HCT116 (cell line): ENCODE results near the gene CNPY4. TPM values are rescaled to one million over a fixed set of nuclear protein-coding genes. Genes with fewer than 3 reads are reported as not detected.

ENCODE experiments used
- ATAC-seq: fragments of 200-7000 bp; cut with Tn5 transposase; 2 replicates; pipeline ENCODE4 v1.9.1; 2020; ENCODE audit warnings: mild to moderate bottlenecking, moderate library complexity
- BruUV-seq: library from RNA; stranded (reverse); fragments of 400-500 nt; replicated peaks from 2 replicates; lab custom pipeline; 2021; lab: Mats Ljungman, UMichigan
- CTCF ChIA-PET: fragments of 300-600 bp; sonication (Branson Sonifier 250); formaldehyde crosslinking; loops from one replicate; lab custom pipeline; 2021; ENCODE audit warnings: antibody characterized with exemption; lab: Charles Lee
- POLR2A ChIA-PET: fragments of 300-600, 350-600 bp; sonication (Branson Sonifier 250); formaldehyde crosslinking; loops from one replicate; lab custom pipeline; 2021; ENCODE audit warnings: antibody characterized with exemption; lab: Charles Lee
- RAD21 ChIA-PET, 2 experiments: fragments of 300-600 bp; sonication (Branson Sonifier 250); formaldehyde crosslinking; loops; one replicate each; lab custom pipeline; 2023; ENCODE audit warnings: low total read pairs in 2 of 2; ENCODE audit not compliant: uncharacterized antibody in 2 of 2, unreplicated experiment in 2 of 2, low non-redundant PET in 1 of 2; lab: Charles Lee
- DNase-seq: peaks from one replicate; pipeline ENCODE4 v3.0.0-alpha.2; 2010; ENCODE audit warnings: low read depth, low spot score
- H2AFZ ChIP-seq: fragments of 200-600 bp; shearing (Covaris generic), sonication (generic); 2 replicates; pipeline ENCODE4 v1.6.1; 2017; ENCODE audit warnings: low read depth, mixed run types, mixed read lengths, antibody characterized with exemption, low read length; ENCODE audit not compliant: poor library complexity, severe bottlenecking
- H3K27ac ChIP-seq: 2 replicates; pipeline ENCODE4 v1.5.1; 2012; ENCODE audit warnings: low read depth, low read length
- H3K27me3 ChIP-seq: fragments of 200-600 bp; sonication (generic); 2 replicates; pipeline ENCODE4 v1.6.1; 2016; ENCODE audit warnings: mixed run types, low read length, mixed read lengths; ENCODE audit not compliant: insufficient read depth
- H3K36me3 ChIP-seq, 2 experiments: fragments of 200-500 bp in 1 of 2; fragments of 200-600 bp in 1 of 2; sonication (Bioruptor generic) in 1 of 2; sonication (generic) in 1 of 2; 2 replicates each; pipeline versions ENCODE4 v1.5.1 to v1.6.1; 2014 to 2016; ENCODE audit warnings: low read length in 2 of 2, inconsistent platforms in 1 of 2, mixed read lengths in 1 of 2, mixed run types in 1 of 2; ENCODE audit not compliant: insufficient read depth in 2 of 2, control insufficient read depth in 1 of 2
- H3K4me1 ChIP-seq, 2 experiments: fragments of 200-600 bp in 1 of 2; sonication (generic) in 1 of 2; 2 replicates each; pipeline versions ENCODE4 v1.5.1 to v1.6.1; 2012 to 2017; ENCODE audit warnings: low read length in 2 of 2, inconsistent platforms in 1 of 2, mild to moderate bottlenecking in 1 of 2, mixed read lengths in 1 of 2, mixed run types in 1 of 2, moderate library complexity in 1 of 2; ENCODE audit not compliant: insufficient read depth in 2 of 2, control insufficient read depth in 1 of 2
- H3K4me2 ChIP-seq: fragments of 200-600 bp; sonication (generic); 2 replicates; pipeline ENCODE4 v1.6.1; 2017; ENCODE audit warnings: mixed run types, low read length, mixed read lengths
- H3K4me3 ChIP-seq, 2 experiments: fragments of 200-600 bp in 1 of 2; sonication (generic) in 1 of 2; replicated peaks in 1 of 2; 2 replicates each; pipeline ENCODE4 v1.5.1; 2011 to 2016; ENCODE audit warnings: low read length in 2 of 2, control low read depth in 1 of 2, low read depth in 1 of 2, mild to moderate bottlenecking in 1 of 2, mixed read lengths in 1 of 2, mixed run types in 1 of 2
- H3K79me2 ChIP-seq: fragments of 200-600 bp; sonication (generic); 2 replicates; pipeline ENCODE4 v1.6.1; 2017; ENCODE audit warnings: mild to moderate bottlenecking, mixed run types, low read length, moderate library complexity, mixed read lengths; ENCODE audit not compliant: insufficient read depth
- H3K9ac ChIP-seq: fragments of 200-600 bp; sonication (generic); 2 replicates; pipeline ENCODE4 v1.6.1; 2016; ENCODE audit warnings: low read length, mixed read lengths
- H3K9me2 ChIP-seq: fragments of 200-600 bp; sonication (generic), shearing (Covaris generic); 2 replicates; pipeline ENCODE4 v1.6.1; 2017; ENCODE audit warnings: mixed run types, mild to moderate bottlenecking, moderate library complexity; ENCODE audit not compliant: insufficient read depth
- H3K9me3 ChIP-seq, 2 experiments: fragments of 200-500 bp in 1 of 2; fragments of 200-600 bp in 1 of 2; sonication (Bioruptor generic) in 1 of 2; sonication (generic) in 1 of 2; 2 replicates each; pipeline ENCODE4 v1.6.1; 2014 to 2017; ENCODE audit warnings: low read length in 2 of 2, mixed read lengths in 2 of 2, inconsistent platforms in 1 of 2, low read depth in 1 of 2, mild to moderate bottlenecking in 1 of 2, mixed run types in 1 of 2, moderate library complexity in 1 of 2; ENCODE audit not compliant: control insufficient read depth in 1 of 2, insufficient read depth in 1 of 2
- H4K20me1 ChIP-seq: fragments of 200-600 bp; sonication (generic), shearing (Covaris generic); 2 replicates; pipeline ENCODE4 v1.6.1; 2017; ENCODE audit warnings: mixed run types, mild to moderate bottlenecking, moderate library complexity; ENCODE audit not compliant: insufficient read depth
- CTCF ChIP-seq, 3 experiments: fragments of 200-600 bp in 1 of 3; sonication (generic) in 1 of 3; IDR thresholded peaks in 2 of 3; conservative IDR thresholded peaks in 1 of 3; 2 replicates each; pipeline ENCODE4 v1.5.1; 2012 to 2017; ENCODE audit warnings: low read depth in 2 of 3, low read length in 2 of 3, antibody characterized with exemption in 1 of 3, borderline replicate concordance in 1 of 3, control low read depth in 1 of 3, mild to moderate bottlenecking in 1 of 3, mixed read lengths in 1 of 3, mixed run types in 1 of 3, moderate library complexity in 1 of 3; ENCODE audit not compliant: insufficient read depth in 1 of 3
- ELF1 ChIP-seq: IDR thresholded peaks from 2 replicates; pipeline ENCODE4 v1.6.1; 2012; ENCODE audit warnings: low read depth, borderline replicate concordance
- EZH2 ChIP-seq: fragments of 200-600 bp; sonication (generic); IDR thresholded peaks from 2 replicates; pipeline ENCODE4 v1.6.1; 2017; ENCODE audit warnings: antibody characterized with exemption, mixed run types
- FOSL1 ChIP-seq: IDR thresholded peaks from 2 replicates; pipeline ENCODE4 v1.6.1; 2012; ENCODE audit warnings: low read depth
- SP1 ChIP-seq: IDR thresholded peaks from 2 replicates; pipeline ENCODE4 v1.6.1; 2012; ENCODE audit warnings: low read depth
- YY1 ChIP-seq: IDR thresholded peaks from 2 replicates; pipeline ENCODE4 v1.6.1; 2011; ENCODE audit warnings: low read length, low read depth, moderate library complexity, mild to moderate bottlenecking; ENCODE audit not compliant: insufficient replicate concordance; ENCODE audit errors: extremely low read depth
- intact Hi-C: fragments of 100-400 bp; cut with micrococcal nuclease; formaldehyde crosslinking; loops from 2 replicates; pipeline ENCODE4 v1.10.0; 2022
- total RNA-seq: library from RNA; stranded (reverse); gene quantifications from one replicate; pipeline ENCODE4 v1.2.1, GENCODE V29; 2021; ENCODE audit not compliant: unreplicated experiment
- TF ChIP-seq, protein P1 (sequence below): IDR thresholded peaks from 2 replicates; pipeline ENCODE4 v1.6.1; 2012
- TF ChIP-seq, protein P2 (sequence below): IDR thresholded peaks from 2 replicates; pipeline ENCODE4 v1.6.1; 2012

CNPY4 gene
- total RNA-seq, 1 experiment from 2014 or later: 2.6 TPM

DNA sequence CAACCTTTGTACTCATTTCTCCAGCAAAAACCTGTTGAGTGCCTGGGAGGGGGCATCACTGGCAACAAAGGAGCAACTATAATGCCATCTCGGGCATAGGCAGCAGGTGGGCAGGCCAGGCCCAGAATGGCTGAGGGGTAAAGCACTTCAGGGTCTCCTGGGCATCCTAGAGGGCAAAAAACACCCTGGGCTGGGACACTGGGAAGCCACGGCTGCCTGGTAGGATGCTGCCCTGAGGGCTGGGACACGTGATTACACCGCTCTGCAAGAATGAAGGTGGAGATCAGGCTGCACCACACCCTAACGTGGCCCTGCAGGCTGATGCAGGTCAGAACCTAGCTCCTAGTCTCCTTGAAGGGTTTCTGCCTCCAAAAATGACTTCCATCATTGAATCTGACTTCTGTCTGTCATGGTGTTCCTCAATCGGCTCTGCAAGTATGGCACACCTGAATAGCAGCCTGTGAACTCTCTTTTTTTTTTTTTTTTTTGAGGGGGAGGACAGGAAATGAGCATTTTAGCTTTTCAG is 43.6 kb downstream of the CNPY4 start:
- Histone ChIP-seq H4K20me1 (no peaks in the 10 kb centered on the region), H3K36me3 (no peaks in the 10 kb centered on the region), H3K79me2 (peaks cover 2% of the 10 kb centered on the region; the same call in 1 of the 2 replicates), H3K4me3 (peak overlapping the region in 1 of 2 experiments; percentile 26; a peak in 1 of 4 replicates), H3K27me3 (no peaks in the 10 kb centered on the region), H3K9me2 (no peaks in the 10 kb centered on the region), H3K4me2 (peak overlapping the region; percentile 74), H3K27ac (peak overlapping the region; percentile 27), H3K9me3 (no peaks in the 10 kb centered on the region), H2AFZ (peak overlapping the region; percentile 85), H3K9ac (peak overlapping the region; percentile 41), H3K4me1 (peaks cover 23% of the 10 kb centered on the region in 2 experiments)
- no peak for DNase-seq
- BruUV-seq: no TSS peak
- ATAC-seq: peak; percentile 67
- RAD21 ChIA-PET: no interaction called here
- intact Hi-C loops: no loop called here
- TF ChIP-seq, protein P1, sequence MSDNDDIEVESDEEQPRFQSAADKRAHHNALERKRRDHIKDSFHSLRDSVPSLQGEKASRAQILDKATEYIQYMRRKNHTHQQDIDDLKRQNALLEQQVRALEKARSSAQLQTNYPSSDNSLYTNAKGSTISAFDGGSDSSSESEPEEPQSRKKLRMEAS: peak; percentile 53; the same call in 1 of the 2 replicates
- TF ChIP-seq EZH2 (no peak), SP1 (no peak)
- CTCF ChIA-PET: interaction anchor here (1.3 kb wide), 1 partner anchor 31 kb away, joined by 4 read pairs; no protein-coding TSS in a partner anchor
- POLR2A ChIA-PET: interaction anchor here (1.0 to 1.1 kb wide), 2 partner anchors 14 kb away, joined by 3 to 4 read pairs; partner anchors contain the start of genes GPC2, LAMTOR4 and STAG3

- Histone ChIP-seq H3K9me3 (no peaks in the 10 kb centered on the region), H3K4me2 (no peak overlapping the region), H3K4me1 (peaks cover 22 to 26% of the 10 kb centered on the region in 2 experiments), H3K9me2 (no peaks in the 10 kb centered on the region), H3K79me2 (no peaks in the 10 kb centered on the region), H2AFZ (no peak overlapping the region), H3K36me3 (no peaks in the 10 kb centered on the region), H3K27me3 (no peaks in the 10 kb centered on the region), H3K27ac (no peak overlapping the region), H3K4me3 (no peak overlapping the region), H4K20me1 (no peaks in the 10 kb centered on the region), H3K9ac (no peak overlapping the region)
- intact Hi-C loops: no loop called here
- TF ChIP-seq CTCF (IDR thresholded peaks at IDR 0.05 in 2 of 3, conservative IDR thresholded peaks at IDR 0.05 in 1 of 3; ENCODE audit: borderline replicate concordance in 1 of 3, insufficient read depth in 1 of 3, low read depth in 2 of 3, low read length in 2 of 3) (no peak), ELF1 (no peak), YY1 (no peak), FOSL1 (no peak)
- TF ChIP-seq, protein P2, sequence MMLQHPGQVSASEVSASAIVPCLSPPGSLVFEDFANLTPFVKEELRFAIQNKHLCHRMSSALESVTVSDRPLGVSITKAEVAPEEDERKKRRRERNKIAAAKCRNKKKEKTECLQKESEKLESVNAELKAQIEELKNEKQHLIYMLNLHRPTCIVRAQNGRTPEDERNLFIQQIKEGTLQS: no peak
- TF ChIP-seq, protein P1: no peak
- ChIA-PET POLR2A (interaction anchor here (0.9 to 1.1 kb wide), 3 partner anchors 13 to 15 kb away, joined by 3 to 4 read pairs (median 3); partner anchors contain the start of genes GPC2, LAMTOR4 and STAG3), RAD21 (no interaction called here), CTCF (interaction anchor here (1.3 kb wide), 1 partner anchor 31 kb away, joined by 4 read pairs; no protein-coding TSS in a partner anchor)
- DNase-seq (no peak), ATAC-seq (no peak)
- no TSS peak for BruUV-seq
These were observed 44.4 kb downstream of the CNPY4 start for GRCh38 chr7:100163871-100164270.
